Islet of Langerhans (tissue), 1 donor: ENCODE data around the gene RTN1.

Source experiments
- FAIRE-seq: peaks from one replicate; lab custom pipeline; 2011; peaks lifted over from hg19 to GRCh38; lab: Jason Lieb, UNC

Gene RTN1

GRCh38 chr14:59870277-59871165 lies at the start of gene RTN1:
Gene RTN1 (minus strand): TSS chr14:59870776. CDS start chr14:59870630, 146 bp downstream.
- FAIRE-seq: no peak

- no peak for FAIRE-seq
Measured at GRCh38 chr14:59920378-59920683, 49.8 kb upstream of the RTN1 start.

GRCh38 chr14:59919570-59920377 lies 49.2 kb upstream of the RTN1 start, which contains the start of gene LRRC9:
Gene LRRC9 (plus strand): TSS chr14:59920144.
- FAIRE-seq: no peak

GRCh38 chr14:59918824-59919569 lies 48.4 kb upstream of the RTN1 start:
- peak; percentile 99 for FAIRE-seq

- no peak for FAIRE-seq
Measured at GRCh38 chr14:59913187-59913586, 42.6 kb upstream of the RTN1 start.

- no peak for FAIRE-seq
Measured at GRCh38 chr14:59912443-59912842, 41.9 kb upstream of the RTN1 start.

- FAIRE-seq: no peak
Measured at GRCh38 chr14:59905188-59905587, 34.6 kb upstream of the RTN1 start.

- no peak for FAIRE-seq
Measured at GRCh38 chr14:59904184-59904583, 33.6 kb upstream of the RTN1 start.

GRCh38 chr14:59900556-59900955 lies 30.0 kb upstream of the RTN1 start:
- FAIRE-seq: no peak

GRCh38 chr14:59897757-59898383 lies 27.3 kb upstream of the RTN1 start:
- peak; percentile 86 for FAIRE-seq

- no peak for FAIRE-seq
Measured at GRCh38 chr14:59895721-59896120, 25.1 kb upstream of the RTN1 start.

GRCh38 chr14:59890676-59891075 lies 20.1 kb upstream of the RTN1 start:
- no peak for FAIRE-seq

GRCh38 chr14:59882957-59883356 lies 12.4 kb upstream of the RTN1 start:
- FAIRE-seq: no peak

- no peak for FAIRE-seq
Measured at GRCh38 chr14:59871166-59871495, 555 bp upstream of the RTN1 start.

- FAIRE-seq: no peak
Measured at GRCh38 chr14:59869381-59870255, 958 bp downstream of the RTN1 start.

GRCh38 chr14:59868021-59868420 lies 2.6 kb downstream of the RTN1 start:
- no peak for FAIRE-seq

GRCh38 chr14:59863806-59864525 lies 6.6 kb downstream of the RTN1 start:
- FAIRE-seq: no peak

- no peak for FAIRE-seq
Measured at GRCh38 chr14:59857328-59857727, 13.2 kb downstream of the RTN1 start.

- peak; percentile 91 for FAIRE-seq
Measured at GRCh38 chr14:59852350-59852749, 18.2 kb downstream of the RTN1 start.

- no peak for FAIRE-seq
Measured at GRCh38 chr14:59850458-59850857, 20.1 kb downstream of the RTN1 start.
